ENCODE data around the gene ACTR3C.
"Not testable (repeated sequence)": the region's sequence is repeated elsewhere in the genome, so short reads cannot be mapped to it uniquely, and the experiment has no call there.

Gene ACTR3C

GRCh38 chr7:150321788-150322113 is 1.6 kb downstream of the ACTR3C start:
- Histone ChIP-seq H3K4me1 (ENCODE audit: control insufficient read depth, low read length) (peaks cover 29% of the 10 kb centered on the region), H3K27ac (ENCODE audit: low read depth, low read length) (no peak overlapping the region), H3K4me3 (ENCODE audit: low read length) (peak overlapping the region; percentile 99), H3K27me3 (ENCODE audit: control insufficient read depth, low read length) (no peaks in the 10 kb centered on the region), H3K9me3 (ENCODE audit: control insufficient read depth, insufficient read depth, low read length) (no peaks in the 10 kb centered on the region), H3K4me2 (ENCODE audit: low read length) (peak overlapping the region; percentile 98), H3F3A (ENCODE audit: control insufficient read depth, insufficient read depth) (no peaks in the 10 kb centered on the region), H3K36me3 (ENCODE audit: control insufficient read depth, low read length) (peaks cover 39% of the 10 kb centered on the region), H3K79me2 (ENCODE audit: control insufficient read depth, low read length) (peaks cover 38% of the 10 kb centered on the region), H4K20me1 (ENCODE audit: control insufficient read depth, insufficient read depth, low read depth, low read length) (no peaks in the 10 kb centered on the region), H3K9me2 (replicated peaks; ENCODE audit: control insufficient read depth, low read length) (no peaks in the 10 kb centered on the region)
- TF ChIP-seq EZH2phosphoT487 (IDR thresholded peaks at IDR 0.05; ENCODE audit: borderline replicate concordance, low read length): no peak
- TF ChIP-seq, protein P1, sequence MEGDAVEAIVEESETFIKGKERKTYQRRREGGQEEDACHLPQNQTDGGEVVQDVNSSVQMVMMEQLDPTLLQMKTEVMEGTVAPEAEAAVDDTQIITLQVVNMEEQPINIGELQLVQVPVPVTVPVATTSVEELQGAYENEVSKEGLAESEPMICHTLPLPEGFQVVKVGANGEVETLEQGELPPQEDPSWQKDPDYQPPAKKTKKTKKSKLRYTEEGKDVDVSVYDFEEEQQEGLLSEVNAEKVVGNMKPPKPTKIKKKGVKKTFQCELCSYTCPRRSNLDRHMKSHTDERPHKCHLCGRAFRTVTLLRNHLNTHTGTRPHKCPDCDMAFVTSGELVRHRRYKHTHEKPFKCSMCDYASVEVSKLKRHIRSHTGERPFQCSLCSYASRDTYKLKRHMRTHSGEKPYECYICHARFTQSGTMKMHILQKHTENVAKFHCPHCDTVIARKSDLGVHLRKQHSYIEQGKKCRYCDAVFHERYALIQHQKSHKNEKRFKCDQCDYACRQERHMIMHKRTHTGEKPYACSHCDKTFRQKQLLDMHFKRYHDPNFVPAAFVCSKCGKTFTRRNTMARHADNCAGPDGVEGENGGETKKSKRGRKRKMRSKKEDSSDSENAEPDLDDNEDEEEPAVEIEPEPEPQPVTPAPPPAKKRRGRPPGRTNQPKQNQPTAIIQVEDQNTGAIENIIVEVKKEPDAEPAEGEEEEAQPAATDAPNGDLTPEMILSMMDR (IDR thresholded peaks at IDR 0.05; ENCODE audit: low read depth, low read length, poor library complexity, severe bottlenecking): no peak

DNA sequence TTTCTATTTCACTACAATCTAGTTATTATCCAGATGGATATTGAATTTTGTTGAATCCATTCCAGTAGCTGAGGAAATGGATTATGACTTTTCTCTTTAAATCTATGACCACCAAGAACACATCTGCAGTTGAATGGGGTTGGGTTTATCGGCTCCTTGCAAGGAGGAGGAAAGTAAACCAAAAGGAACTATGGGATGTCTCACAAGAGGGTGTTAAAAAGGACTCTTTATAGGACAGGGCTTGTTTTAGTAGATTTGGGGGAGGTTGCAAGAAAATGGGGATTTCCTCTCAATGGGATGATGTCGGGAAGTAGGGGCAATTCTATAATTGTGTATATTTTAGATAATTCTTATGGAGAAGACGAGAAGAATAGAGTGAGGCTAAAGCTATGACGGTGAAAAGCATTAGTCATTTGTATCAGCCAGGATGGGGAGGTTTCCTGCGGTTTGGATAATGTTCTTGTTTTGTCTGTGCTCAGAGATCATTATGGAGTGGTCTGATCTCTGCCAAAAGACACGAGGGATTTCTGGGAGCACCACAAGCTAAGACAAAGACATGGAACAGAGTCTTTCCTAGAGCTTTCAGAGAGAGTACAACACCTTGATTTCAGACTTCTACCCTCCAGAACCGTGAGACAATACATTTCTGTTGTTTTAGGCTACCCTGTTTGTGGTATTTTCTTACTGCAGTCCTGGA is 5.4 kb downstream of the ACTR3C start:
- H3K79me2 ChIP-seq (ENCODE audit: control insufficient read depth, low read length): peaks cover 13% of the 10 kb centered on the region
- H3K9me3 ChIP-seq (ENCODE audit: control insufficient read depth, insufficient read depth, low read length): no peaks in the 10 kb centered on the region
- H3K36me3 ChIP-seq (ENCODE audit: control insufficient read depth, low read length): peaks cover 9% of the 10 kb centered on the region
- no peak for TF ChIP-seq EZH2phosphoT487 (IDR thresholded peaks at IDR 0.05; ENCODE audit: borderline replicate concordance, low read length)
- TF ChIP-seq, protein P1 (IDR thresholded peaks at IDR 0.05; ENCODE audit: low read depth, low read length, poor library complexity, severe bottlenecking): no peak
- H3K4me3 ChIP-seq (ENCODE audit: low read length): no peak overlapping the region
- no peaks in the 10 kb centered on the region for H3K9me2 ChIP-seq (replicated peaks; ENCODE audit: control insufficient read depth, low read length)
- no peaks in the 10 kb centered on the region for H3K27me3 ChIP-seq (ENCODE audit: control insufficient read depth, low read length)
- H3K4me1 ChIP-seq (ENCODE audit: control insufficient read depth, low read length): peaks cover 13% of the 10 kb centered on the region
- no peaks in the 10 kb centered on the region for H4K20me1 ChIP-seq (ENCODE audit: control insufficient read depth, insufficient read depth, low read depth, low read length)
- no peak overlapping the region for H3K27ac ChIP-seq (ENCODE audit: low read depth, low read length)
- no peaks in the 10 kb centered on the region for H3F3A ChIP-seq (ENCODE audit: control insufficient read depth, insufficient read depth)
- H3K4me2 ChIP-seq (ENCODE audit: low read length): no peak overlapping the region

DNA sequence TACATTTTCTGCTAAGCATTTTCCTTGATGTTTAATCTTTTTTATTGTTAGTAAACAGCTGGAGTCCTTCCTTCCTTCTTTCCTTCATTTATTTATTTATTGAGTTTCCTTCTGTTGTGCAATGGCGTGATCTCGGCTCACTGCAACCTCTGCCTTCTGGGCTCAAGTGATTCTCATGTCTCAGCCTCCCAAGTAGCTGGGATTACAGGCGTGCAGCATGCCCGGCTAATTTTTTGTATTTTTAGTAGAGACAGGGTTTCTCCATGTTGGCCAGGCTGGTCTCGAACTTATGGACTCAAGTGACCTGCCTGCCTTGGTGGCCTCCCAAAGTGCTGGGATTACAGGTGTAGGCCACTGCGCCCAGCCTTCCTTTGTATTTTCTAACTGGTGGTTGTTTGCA is 6.4 kb downstream of the ACTR3C start:
- H3K4me3 ChIP-seq (ENCODE audit: low read length); H4K20me1 ChIP-seq (ENCODE audit: control insufficient read depth, insufficient read depth, low read depth, low read length); H3K4me1 ChIP-seq (ENCODE audit: control insufficient read depth, low read length); H3K9me2 ChIP-seq (replicated peaks; ENCODE audit: control insufficient read depth, low read length); H3K36me3 ChIP-seq (ENCODE audit: control insufficient read depth, low read length); H3K79me2 ChIP-seq (ENCODE audit: control insufficient read depth, low read length); H3K27ac ChIP-seq (ENCODE audit: low read depth, low read length); H3K9me3 ChIP-seq (ENCODE audit: control insufficient read depth, insufficient read depth, low read length); H3F3A ChIP-seq (ENCODE audit: control insufficient read depth, insufficient read depth); H3K4me2 ChIP-seq (ENCODE audit: low read length); H3K27me3 ChIP-seq (ENCODE audit: control insufficient read depth, low read length): not testable (repeated sequence)

DNA sequence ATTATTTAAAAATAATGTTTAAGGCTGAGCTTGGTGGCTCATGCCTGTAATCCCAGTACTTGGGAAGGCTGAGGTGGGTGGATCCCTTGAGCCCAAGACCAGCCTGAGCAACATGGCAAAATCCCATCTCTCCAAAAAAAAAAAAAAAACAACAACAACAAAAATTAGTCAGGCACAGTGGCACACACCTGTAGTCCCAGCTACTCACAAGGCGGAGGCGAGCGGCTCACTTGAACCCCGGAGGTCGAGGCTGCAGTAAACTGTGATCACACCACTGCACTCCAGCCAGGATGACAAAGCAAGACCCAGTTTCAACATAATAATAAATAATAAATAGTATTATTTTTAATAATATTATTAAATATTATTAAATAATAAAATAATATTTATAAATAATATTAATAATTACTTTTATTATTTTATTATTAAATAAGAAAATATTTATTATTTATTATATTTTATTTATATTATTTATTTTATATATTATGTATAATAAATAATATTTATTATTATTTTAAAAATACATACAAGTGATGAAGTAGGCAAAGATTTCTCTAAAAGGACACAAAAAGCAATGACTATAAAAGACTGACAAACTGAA is 8.6 kb downstream of the ACTR3C start:
- TF ChIP-seq, protein P1 (IDR thresholded peaks at IDR 0.05; ENCODE audit: low read depth, low read length, poor library complexity, severe bottlenecking): no peak
- no peak for TF ChIP-seq EZH2phosphoT487 (IDR thresholded peaks at IDR 0.05; ENCODE audit: borderline replicate concordance, low read length)
- Histone ChIP-seq H3K79me2 (ENCODE audit: control insufficient read depth, low read length) (no peaks in the 10 kb centered on the region), H3K4me2 (ENCODE audit: low read length) (no peak overlapping the region)

More for the DNA sequence above, 8.6 kb downstream of the ACTR3C start:
- Histone ChIP-seq H3K36me3 (ENCODE audit: control insufficient read depth, low read length) (no peaks in the 10 kb centered on the region), H3K4me1 (ENCODE audit: control insufficient read depth, low read length) (no peaks in the 10 kb centered on the region), H3K4me3 (ENCODE audit: low read length) (no peak overlapping the region), H3F3A (ENCODE audit: control insufficient read depth, insufficient read depth) (no peaks in the 10 kb centered on the region), H3K27ac (ENCODE audit: low read depth, low read length) (no peak overlapping the region), H3K9me3 (ENCODE audit: control insufficient read depth, insufficient read depth, low read length) (no peaks in the 10 kb centered on the region), H3K27me3 (ENCODE audit: control insufficient read depth, low read length) (no peaks in the 10 kb centered on the region), H3K9me2 (replicated peaks; ENCODE audit: control insufficient read depth, low read length) (no peaks in the 10 kb centered on the region), H4K20me1 (ENCODE audit: control insufficient read depth, insufficient read depth, low read depth, low read length) (no peaks in the 10 kb centered on the region)

Measured in DOHH2 (cell line).